Spinal cord (tissue), 10 donors: Measurements from ENCODE around the gene MAML2. TPM values are rescaled to one million over a fixed set of nuclear protein-coding genes. Genes with fewer than 3 reads are reported as not detected.

Source experiments
- DNase-seq, 6 donors: peaks; one replicate each; pipeline versions ENCODE4 v3.0.0 to v3.0.0-alpha.2; 2013 to 2015; ENCODE audit warnings: low spot score in 6 of 6, low read depth in 4 of 6
- H3K27ac ChIP-seq: one replicate; pipeline ENCODE4 v1.5.1; 2013; ENCODE audit warnings: low read depth, low read length, control low read depth
- H3K27me3 ChIP-seq: one replicate; pipeline ENCODE4 v1.6.1; 2013; ENCODE audit warnings: low read length; ENCODE audit not compliant: control insufficient read depth, insufficient read depth
- H3K36me3 ChIP-seq: one replicate; pipeline ENCODE4 v1.6.1; 2013; ENCODE audit warnings: low read length; ENCODE audit not compliant: control insufficient read depth, insufficient read depth
- H3K4me1 ChIP-seq: one replicate; pipeline ENCODE4 v1.6.1; 2013; ENCODE audit warnings: low read length; ENCODE audit not compliant: control insufficient read depth, insufficient read depth
- H3K4me3 ChIP-seq: one replicate; pipeline ENCODE4 v1.5.1; 2013; ENCODE audit warnings: low read depth, low read length, control low read depth
- H3K9me3 ChIP-seq: one replicate; pipeline ENCODE4 v1.6.1; 2013; ENCODE audit warnings: low read length; ENCODE audit not compliant: control insufficient read depth, insufficient read depth
- WGBS: methylation state at CpG from one replicate; pipeline ENCODE4 v1.1.5; 2013; ENCODE audit warnings: missing lambda C conversion rate; ENCODE audit not compliant: insufficient coverage; 5-methylcytosine and 5-hydroxymethylcytosine counted together
- polyA plus RNA-seq, 2 donors: library from polyadenylated mRNA; unstranded; fragments of 120-200 nt; gene quantifications; one replicate each; pipeline ENCODE4 v1.2.1, GENCODE V29; 2013; ENCODE audit not compliant: insufficient read length in 2 of 2
- total RNA-seq, 2 donors: library from RNA; depleted of rRNA in 1 of 2; stranded (reverse); fragments of 120-200 nt in 1 of 2; fragments of >200 nt in 1 of 2; gene quantifications; one replicate each; pipeline versions ENCODE4 v1.2.3 to v1.2.4, GENCODE V29; 2013 to 2014
- donor health status: healthy.

MAML2 gene
- total and polyA plus RNA-seq, 4 donors, result 16.7 to 25.5 (median 18.7) TPM

DNA sequence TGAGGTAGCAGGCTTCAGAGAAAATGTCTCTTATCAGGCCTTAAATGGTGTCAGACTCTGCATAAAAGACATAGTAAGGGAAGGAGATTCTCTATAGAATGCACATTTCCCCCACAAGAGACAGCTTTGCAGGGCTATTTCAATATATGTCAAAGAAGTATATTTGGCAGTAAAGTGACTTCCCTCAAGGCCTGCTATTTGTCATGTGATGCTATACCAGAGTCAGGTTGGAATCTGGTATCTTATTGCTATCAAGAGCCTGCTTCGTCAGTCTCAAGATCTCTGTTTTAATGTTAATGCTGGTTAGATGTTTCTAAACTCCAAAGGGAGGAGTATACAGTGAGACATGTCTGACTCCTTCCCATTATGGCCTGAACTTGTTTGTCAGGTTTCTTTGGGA is 378.7 kb downstream of the MAML2 start:
- Histone ChIP-seq H3K36me3 (no peaks in the 10 kb centered on the region), H3K27ac (no peak overlapping the region), H3K27me3 (no peaks in the 10 kb centered on the region), H3K4me1 (no peaks in the 10 kb centered on the region), H3K4me3 (no peak overlapping the region), H3K9me3 (no peaks in the 10 kb centered on the region)
- no CpG with 5 or more reads among the region's 1 CpG for WGBS
- no peak for DNase-seq

DNA sequence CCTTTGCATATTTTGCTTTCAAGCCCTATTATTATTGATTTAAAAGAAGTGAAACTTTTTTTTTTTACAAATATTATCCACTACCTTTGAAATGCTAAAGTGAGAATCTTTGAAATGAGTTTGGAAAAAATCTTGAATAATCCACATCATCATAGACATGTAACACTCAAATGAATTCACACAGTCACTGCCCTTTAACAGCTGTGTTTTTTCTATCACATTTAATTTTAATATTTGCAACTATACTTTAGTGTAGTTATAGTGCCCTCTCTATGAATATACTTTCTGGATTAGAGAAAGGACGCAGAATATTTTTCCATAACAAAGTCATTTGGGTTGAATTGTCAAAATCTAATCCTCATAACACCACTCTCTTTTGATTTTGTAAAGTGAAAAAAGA is 381.2 kb downstream of the MAML2 start:
- Histone ChIP-seq H3K9me3 (no peaks in the 10 kb centered on the region), H3K4me1 (no peaks in the 10 kb centered on the region), H3K36me3 (no peaks in the 10 kb centered on the region), H3K27ac (no peak overlapping the region), H3K4me3 (no peak overlapping the region), H3K27me3 (no peaks in the 10 kb centered on the region)
- WGBS, result no CpG with 5 or more reads among the region's 1 CpG
- no peak for DNase-seq

DNA sequence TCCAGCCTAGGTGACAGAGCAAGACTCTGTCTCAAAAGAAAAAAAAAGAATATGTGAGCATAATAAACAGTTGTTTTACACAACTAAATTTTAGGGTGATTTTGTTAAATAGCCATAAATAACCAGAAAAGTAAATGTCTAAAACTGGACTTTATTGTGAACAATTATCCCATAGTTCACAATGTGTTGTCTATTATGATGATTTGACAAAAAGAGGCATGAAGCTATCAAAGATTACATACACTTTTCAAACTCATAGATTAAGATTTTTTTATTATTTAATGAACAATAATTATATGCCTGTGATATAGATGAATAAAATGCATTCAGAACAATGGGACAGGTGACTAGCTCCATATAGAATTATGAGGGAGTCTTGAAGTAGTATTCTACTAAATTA is 392.1 kb downstream of the MAML2 start:
- H3K27me3 ChIP-seq, result no peaks in the 10 kb centered on the region
- no peaks in the 10 kb centered on the region for H3K4me1 ChIP-seq
- no peaks in the 10 kb centered on the region for H3K9me3 ChIP-seq
- no peaks in the 10 kb centered on the region for H3K36me3 ChIP-seq
- no peak overlapping the region for H3K27ac ChIP-seq
- DNase-seq, result no peak
- H3K4me3 ChIP-seq, result no peak overlapping the region

DNA sequence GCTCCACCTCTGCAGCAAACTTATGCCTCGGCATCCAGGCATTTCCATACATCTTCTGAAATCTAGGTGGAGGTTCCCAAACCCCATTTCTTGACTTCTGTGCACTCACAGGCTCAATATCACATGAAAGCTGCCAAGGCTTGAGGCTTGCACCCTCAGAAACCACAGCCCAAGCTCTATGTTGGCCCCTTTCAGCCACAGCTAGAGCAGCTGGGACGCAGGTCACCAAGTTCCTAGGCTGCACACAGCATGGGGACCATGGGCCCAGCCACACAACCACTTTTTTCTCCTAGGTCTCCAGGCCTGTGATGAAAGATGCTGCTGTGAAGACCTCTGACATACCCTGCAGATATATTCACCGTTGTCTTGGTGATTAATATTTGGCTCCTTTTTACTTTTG is 394.4 kb downstream of the MAML2 start:
- no peak overlapping the region for H3K4me3 ChIP-seq
- no peaks in the 10 kb centered on the region for H3K36me3 ChIP-seq
- H3K27me3 ChIP-seq, result no peaks in the 10 kb centered on the region
- no peak overlapping the region for H3K27ac ChIP-seq
- 100% methylated on average over 2 of the region's 3 CpGs for WGBS
- H3K9me3 ChIP-seq, result peaks cover 9% of the 10 kb centered on the region
- H3K4me1 ChIP-seq, result no peaks in the 10 kb centered on the region
- no peak for DNase-seq

DNA sequence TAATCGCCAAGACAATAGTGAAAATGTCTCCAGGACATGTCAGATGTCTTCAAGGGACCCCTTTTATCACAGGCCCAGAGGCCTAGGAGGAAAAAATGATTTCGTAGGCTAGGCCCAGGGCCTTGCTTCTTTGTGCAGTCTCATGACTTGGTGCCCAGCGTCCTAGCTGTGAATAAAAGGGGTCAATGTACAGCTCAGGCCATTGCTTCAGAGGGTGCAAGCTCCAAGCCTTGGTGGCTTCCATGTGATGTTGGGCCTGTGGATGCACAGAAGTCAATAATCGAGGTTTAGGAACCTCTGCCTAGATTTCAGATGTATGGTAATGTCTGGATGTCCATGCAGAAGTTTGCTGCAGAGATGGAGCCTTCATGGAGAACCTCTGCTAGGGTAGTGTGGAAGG is 398.4 kb downstream of the MAML2 start:
- Histone ChIP-seq H3K36me3 (no peaks in the 10 kb centered on the region), H3K27ac (no peak overlapping the region), H3K4me3 (no peak overlapping the region), H3K27me3 (no peaks in the 10 kb centered on the region), H3K4me1 (no peaks in the 10 kb centered on the region), H3K9me3 (peaks cover 9% of the 10 kb centered on the region)
- 87% methylated on average over 4 of the region's 4 CpGs for WGBS
- DNase-seq, result no peak

DNA sequence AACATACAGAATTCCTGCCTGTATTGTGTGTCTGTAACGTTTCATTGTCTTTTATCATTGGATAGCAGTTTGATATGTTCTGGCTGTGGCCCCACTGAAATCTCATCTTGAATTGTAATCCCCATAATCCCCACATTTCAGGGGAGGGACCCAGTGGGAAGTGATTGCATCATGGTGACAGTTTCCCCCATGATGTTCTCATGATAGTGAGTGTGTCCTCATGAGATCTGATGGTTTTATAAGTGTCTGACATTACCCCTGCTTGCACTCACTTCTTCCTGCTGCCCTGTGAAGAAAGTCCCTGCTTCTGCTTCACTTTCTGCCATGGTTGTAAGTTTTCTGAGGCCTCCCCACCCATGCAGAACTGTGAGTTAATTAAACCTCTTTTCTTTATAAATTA is 399.4 kb downstream of the MAML2 start:
- Histone ChIP-seq H3K36me3 (no peaks in the 10 kb centered on the region), H3K9me3 (peaks cover 9% of the 10 kb centered on the region), H3K27me3 (no peaks in the 10 kb centered on the region), H3K4me3 (no peak overlapping the region), H3K27ac (no peak overlapping the region), H3K4me1 (no peaks in the 10 kb centered on the region)
- DNase-seq, result no peak
- WGBS, result no CpG with 5 or more reads among the region's 1 CpG

DNA sequence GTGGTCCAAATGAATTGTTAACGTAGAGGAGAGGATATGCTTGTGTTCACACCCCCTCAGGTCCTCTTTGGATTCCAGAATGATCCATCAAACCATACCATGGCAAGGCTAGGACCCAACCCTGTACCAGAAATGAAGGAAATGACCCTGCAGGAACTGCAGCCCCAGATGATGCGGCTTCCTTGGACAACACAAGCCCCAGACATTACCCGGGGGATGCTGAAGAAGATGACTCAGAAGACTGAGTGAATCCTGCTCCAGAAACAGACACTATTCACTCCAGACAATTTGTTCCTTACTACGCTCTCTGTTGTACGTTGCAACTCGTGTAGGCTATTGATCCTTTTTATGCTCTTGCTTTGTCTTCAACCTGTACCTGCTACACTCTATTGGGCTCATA is 403.9 kb downstream of the MAML2 start:
- no peak overlapping the region for H3K4me3 ChIP-seq
- H3K27ac ChIP-seq, result no peak overlapping the region
- no peaks in the 10 kb centered on the region for H3K4me1 ChIP-seq
- no peaks in the 10 kb centered on the region for H3K36me3 ChIP-seq
- no peaks in the 10 kb centered on the region for H3K27me3 ChIP-seq
- no peak for DNase-seq
- WGBS, result 96% methylated on average over 5 of the region's 6 CpGs
- peaks cover under 1% of the 10 kb centered on the region for H3K9me3 ChIP-seq

DNA sequence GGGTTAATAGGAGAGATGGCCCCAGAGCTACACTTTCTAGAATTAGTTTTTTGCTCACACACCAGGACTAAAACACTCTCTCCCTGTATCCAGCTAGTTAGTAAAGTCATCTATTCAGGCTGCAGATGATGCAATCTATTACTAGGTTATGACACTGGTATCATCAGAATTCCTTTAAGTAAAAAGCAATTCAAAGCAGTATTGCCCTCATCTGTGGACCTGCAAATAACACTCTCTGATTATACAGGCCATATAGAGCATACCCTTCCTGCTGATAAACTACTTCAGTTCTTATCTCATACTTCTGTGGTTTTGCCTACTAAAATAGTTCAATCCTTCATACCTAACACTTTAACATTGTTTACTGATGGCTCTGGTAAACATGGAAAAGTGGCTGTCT is 405.6 kb downstream of the MAML2 start:
- Histone ChIP-seq H3K4me1 (no peaks in the 10 kb centered on the region), H3K27ac (no peak overlapping the region), H3K9me3 (no peaks in the 10 kb centered on the region), H3K36me3 (no peaks in the 10 kb centered on the region), H3K4me3 (no peak overlapping the region), H3K27me3 (no peaks in the 10 kb centered on the region)
- DNase-seq, result no peak

DNA sequence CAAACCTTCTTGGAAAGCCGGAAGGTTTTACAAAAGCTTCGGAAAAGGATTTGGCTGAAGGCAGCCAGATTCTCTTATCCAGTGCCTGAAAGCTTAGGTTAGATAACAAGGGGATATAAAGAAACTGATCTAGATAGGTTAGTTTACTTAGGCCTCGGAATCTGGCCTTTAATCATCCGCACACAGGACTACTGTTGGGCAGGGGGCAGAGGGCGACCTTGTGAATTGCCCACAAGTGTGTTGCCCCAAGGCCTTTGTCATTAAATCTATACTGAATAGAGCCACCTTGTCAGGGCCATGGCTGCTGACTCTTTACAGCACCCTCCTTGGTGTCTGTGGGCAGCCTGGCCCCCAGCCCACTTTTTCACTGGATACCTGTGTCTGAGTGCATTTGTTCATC is 409.4 kb downstream of the MAML2 start:
- Histone ChIP-seq H3K4me3 (no peak overlapping the region), H3K36me3 (no peaks in the 10 kb centered on the region), H3K4me1 (no peaks in the 10 kb centered on the region), H3K27ac (no peak overlapping the region), H3K27me3 (no peaks in the 10 kb centered on the region), H3K9me3 (no peaks in the 10 kb centered on the region)
- no peak for DNase-seq
- 91% methylated on average over 5 of the region's 5 CpGs for WGBS

DNA sequence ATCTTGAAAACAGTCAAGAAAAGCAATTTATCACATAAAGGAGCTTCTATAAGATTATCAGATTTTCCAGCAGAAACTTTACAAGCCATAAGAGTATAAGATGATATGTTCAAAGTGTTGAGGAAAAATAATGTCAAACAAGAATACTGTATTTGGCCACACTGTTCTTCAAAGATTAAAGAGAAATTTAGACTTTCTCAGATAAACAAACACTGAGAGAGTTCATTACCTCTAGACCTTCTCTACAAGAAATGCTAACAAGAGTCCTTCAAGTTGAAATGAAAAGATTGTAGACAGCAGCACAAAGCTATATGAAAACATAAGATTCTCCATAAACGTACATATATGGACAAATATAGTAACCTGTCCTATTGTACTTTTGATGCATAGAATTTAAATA is 411.1 kb downstream of the MAML2 start:
- no peak overlapping the region for H3K27ac ChIP-seq
- no peak overlapping the region for H3K4me3 ChIP-seq
- no peaks in the 10 kb centered on the region for H3K9me3 ChIP-seq
- no CpG with 5 or more reads among the region's 1 CpG for WGBS
- no peaks in the 10 kb centered on the region for H3K4me1 ChIP-seq
- H3K36me3 ChIP-seq, result no peaks in the 10 kb centered on the region
- no peaks in the 10 kb centered on the region for H3K27me3 ChIP-seq
- no peak for DNase-seq

DNA sequence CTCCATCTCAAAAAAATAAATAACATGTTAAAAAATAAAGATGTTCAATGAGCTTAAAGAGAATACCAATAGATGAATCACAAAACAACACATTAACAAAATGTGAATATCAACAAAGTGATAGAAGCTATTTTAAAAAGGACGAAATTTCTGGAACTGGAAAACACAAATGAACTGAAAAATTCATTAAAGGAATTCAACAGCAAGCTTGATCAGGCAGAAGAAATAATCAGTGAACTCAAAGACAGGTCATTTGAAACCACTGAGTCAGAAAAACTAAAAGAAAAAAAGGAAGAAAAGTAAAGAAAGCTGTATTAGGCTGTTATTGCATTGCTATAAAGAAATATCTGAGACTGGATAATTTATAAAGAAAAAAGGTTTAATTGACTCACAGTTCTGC is 412.0 kb downstream of the MAML2 start:
- no peak overlapping the region for H3K4me3 ChIP-seq
- no peaks in the 10 kb centered on the region for H3K27me3 ChIP-seq
- 100% methylated on average over 1 of the region's 1 CpG for WGBS
- no peak for DNase-seq
- H3K27ac ChIP-seq, result no peak overlapping the region
- no peaks in the 10 kb centered on the region for H3K4me1 ChIP-seq
- H3K36me3 ChIP-seq, result no peaks in the 10 kb centered on the region
- no peaks in the 10 kb centered on the region for H3K9me3 ChIP-seq
